Measurements from ENCODE around the gene MLH1. TPM values are rescaled to one million over a fixed set of nuclear protein-coding genes. Genes with fewer than 3 reads are reported as not detected.
"Not testable (repeated sequence)": the region's sequence is repeated elsewhere in the genome, so short reads cannot be mapped to it uniquely, and the experiment has no call there.

The MLH1 gene
- total RNA-seq = 41.5 TPM

- Histone ChIP-seq H3K4me3 (ENCODE audit: low read length) (peak within 1 kb of the TSS; percentile 64), H3K4me1 (ENCODE audit: insufficient read depth, low read length) (peaks cover 44% of the 10 kb centered on the region)
Observed at GRCh38 chr3:36993326-36994283, at the start of gene MLH1. Gene MLH1, plus strand, starts transcription at chr3:36993518. Its CDS starts 30 bp downstream, at chr3:36993548.

GRCh38 chr3:36943601-36944000 lies 49.7 kb upstream of the MLH1 start:
- Histone ChIP-seq H3K27me3 (ENCODE audit: insufficient read depth, low read length) (no peaks in the 10 kb centered on the region), H3K4me1 (ENCODE audit: insufficient read depth, low read length) (peaks cover 15% of the 10 kb centered on the region), H3K4me3 (ENCODE audit: low read length) (peak overlapping the region; percentile 68), H3K9me3 (ENCODE audit: low read depth, low read length) (peaks cover 6% of the 10 kb centered on the region)

More at GRCh38 chr3:36993326-36994283, at the start of gene MLH1:
- no peaks in the 10 kb centered on the region for H3K9me3 ChIP-seq (ENCODE audit: low read depth, low read length)
- no peaks in the 10 kb centered on the region for H3K27me3 ChIP-seq (ENCODE audit: insufficient read depth, low read length)

- Histone ChIP-seq H3K4me3 (ENCODE audit: low read length) (peak overlapping the region; percentile 68), H3K4me1 (ENCODE audit: insufficient read depth, low read length) (peaks cover 15% of the 10 kb centered on the region), H3K9me3 (ENCODE audit: low read depth, low read length) (peaks cover 6% of the 10 kb centered on the region), H3K27me3 (ENCODE audit: insufficient read depth, low read length) (no peaks in the 10 kb centered on the region)
Observed at GRCh38 chr3:36944012-36944640, 49.2 kb upstream of the MLH1 start.

GRCh38 chr3:36944641-36945270 lies 48.6 kb upstream of the MLH1 start, which contains the start of gene TRANK1:
Gene TRANK1, minus strand, starts transcription at chr3:36945054. Its CDS starts 245 bp downstream, at chr3:36944809.
- Histone ChIP-seq H3K9me3 (ENCODE audit: low read depth, low read length) (peaks cover 6% of the 10 kb centered on the region), H3K27me3 (ENCODE audit: insufficient read depth, low read length) (no peaks in the 10 kb centered on the region), H3K4me1 (ENCODE audit: insufficient read depth, low read length) (peaks cover 15% of the 10 kb centered on the region), H3K4me3 (ENCODE audit: low read length) (peak within 1 kb of the TSS; percentile 68)

GRCh38 chr3:36945333-36945980 lies 47.9 kb upstream of the MLH1 start:
- Histone ChIP-seq H3K27me3 (ENCODE audit: insufficient read depth, low read length) (no peaks in the 10 kb centered on the region), H3K9me3 (ENCODE audit: low read depth, low read length) (peaks cover 6% of the 10 kb centered on the region), H3K4me3 (ENCODE audit: low read length) (peak overlapping the region; percentile 68), H3K4me1 (ENCODE audit: insufficient read depth, low read length) (peaks cover 15% of the 10 kb centered on the region)

GRCh38 chr3:36947814-36948213 lies 45.5 kb upstream of the MLH1 start:
- not testable (repeated sequence) for H3K9me3 ChIP-seq (ENCODE audit: low read depth, low read length); H3K4me3 ChIP-seq (ENCODE audit: low read length); H3K27me3 ChIP-seq (ENCODE audit: insufficient read depth, low read length)
- peaks cover 15% of the 10 kb centered on the region for H3K4me1 ChIP-seq (ENCODE audit: insufficient read depth, low read length)

GRCh38 chr3:36954452-36955134 lies 38.7 kb upstream of the MLH1 start:
- H3K4me1 ChIP-seq (ENCODE audit: insufficient read depth, low read length) = no peaks in the 10 kb centered on the region
- no peaks in the 10 kb centered on the region for H3K9me3 ChIP-seq (ENCODE audit: low read depth, low read length)
- no peak overlapping the region for H3K4me3 ChIP-seq (ENCODE audit: low read length)
- no peaks in the 10 kb centered on the region for H3K27me3 ChIP-seq (ENCODE audit: insufficient read depth, low read length)

- no peaks in the 10 kb centered on the region for H3K4me1 ChIP-seq (ENCODE audit: insufficient read depth, low read length)
- no peaks in the 10 kb centered on the region for H3K27me3 ChIP-seq (ENCODE audit: insufficient read depth, low read length)
- H3K9me3 ChIP-seq (ENCODE audit: low read depth, low read length) = no peaks in the 10 kb centered on the region
- H3K4me3 ChIP-seq (ENCODE audit: low read length) = no peak overlapping the region
Observed at GRCh38 chr3:36956155-36956554, 37.2 kb upstream of the MLH1 start.

- H3K4me3 ChIP-seq (ENCODE audit: low read length) = no peak overlapping the region
- no peaks in the 10 kb centered on the region for H3K9me3 ChIP-seq (ENCODE audit: low read depth, low read length)
Observed at GRCh38 chr3:36957063-36957462, 36.3 kb upstream of the MLH1 start.

GRCh38 chr3:36957862-36958686 lies 35.2 kb upstream of the MLH1 start:
- H3K27me3 ChIP-seq (ENCODE audit: insufficient read depth, low read length) = no peaks in the 10 kb centered on the region
- no peaks in the 10 kb centered on the region for H3K4me1 ChIP-seq (ENCODE audit: insufficient read depth, low read length)
- no peak overlapping the region for H3K4me3 ChIP-seq (ENCODE audit: low read length)
- H3K9me3 ChIP-seq (ENCODE audit: low read depth, low read length) = no peaks in the 10 kb centered on the region

More at GRCh38 chr3:36957063-36957462, 36.3 kb upstream of the MLH1 start:
- H3K4me1 ChIP-seq (ENCODE audit: insufficient read depth, low read length) = no peaks in the 10 kb centered on the region
- H3K27me3 ChIP-seq (ENCODE audit: insufficient read depth, low read length) = no peaks in the 10 kb centered on the region

GRCh38 chr3:36959821-36960220 lies 33.5 kb upstream of the MLH1 start:
- Histone ChIP-seq H3K4me3 (ENCODE audit: low read length) (no peak overlapping the region), H3K4me1 (ENCODE audit: insufficient read depth, low read length) (no peaks in the 10 kb centered on the region), H3K9me3 (ENCODE audit: low read depth, low read length) (no peaks in the 10 kb centered on the region), H3K27me3 (ENCODE audit: insufficient read depth, low read length) (no peaks in the 10 kb centered on the region)

- Histone ChIP-seq H3K9me3 (ENCODE audit: low read depth, low read length) (no peaks in the 10 kb centered on the region), H3K4me3 (ENCODE audit: low read length) (no peak overlapping the region), H3K4me1 (ENCODE audit: insufficient read depth, low read length) (no peaks in the 10 kb centered on the region), H3K27me3 (ENCODE audit: insufficient read depth, low read length) (no peaks in the 10 kb centered on the region)
Observed at GRCh38 chr3:36960502-36960901, 32.8 kb upstream of the MLH1 start.

GRCh38 chr3:36963008-36963407 lies 30.3 kb upstream of the MLH1 start:
- not testable (repeated sequence) for H3K27me3 ChIP-seq (ENCODE audit: insufficient read depth, low read length); H3K9me3 ChIP-seq (ENCODE audit: low read depth, low read length); H3K4me3 ChIP-seq (ENCODE audit: low read length); H3K4me1 ChIP-seq (ENCODE audit: insufficient read depth, low read length)

Measured in mononuclear cell (primary cell).